Sigmoid colon (tissue), 7 donors: ENCODE measurements around the gene SLC22A13. TPM values are rescaled to one million over a fixed set of nuclear protein-coding genes. Genes with fewer than 3 reads are reported as not detected.

Experiments used
- DNase-seq: peaks from one replicate; pipeline ENCODE4 v3.0.0-alpha.2; 2019
- H3K27ac ChIP-seq, 4 donors: fragments of 200-600 bp; sonication (generic); one replicate each; pipeline ENCODE4 v1.5.1; 2016 to 2019; ENCODE audit warnings: mild to moderate bottlenecking in 1 of 4
- H3K27me3 ChIP-seq, 3 donors: fragments of 200-600 bp; sonication (generic); one replicate each; pipeline ENCODE4 v1.5.1; 2019; ENCODE audit warnings: mild to moderate bottlenecking in 1 of 3
- H3K36me3 ChIP-seq, 4 donors: fragments of 200-600 bp; sonication (generic); one replicate each; pipeline ENCODE4 v1.5.1; 2016 to 2019
- H3K4me1 ChIP-seq, 4 donors: fragments of 200-600 bp; sonication (generic); one replicate each; pipeline ENCODE4 v1.5.1; 2017 to 2019
- H3K4me3 ChIP-seq, 4 donors: fragments of 200-600 bp; sonication (generic); one replicate each; pipeline ENCODE4 v1.5.1; 2017 to 2019; ENCODE audit warnings: mild to moderate bottlenecking in 2 of 4, moderate library complexity in 1 of 4
- H3K9me3 ChIP-seq, 4 donors: fragments of 200-600 bp in 3 of 4; sonication (generic) in 3 of 4; one replicate each; pipeline versions ENCODE4 v1.5.1 to v1.6.1; 2013 to 2019
- EP300 ChIP-seq, 4 donors: sonication (generic); formaldehyde crosslinking; IDR thresholded peaks; one replicate each; pipeline ENCODE4 v1.6.1; 2017; ENCODE audit warnings: antibody characterized with exemption in 4 of 4
- POLR2A ChIP-seq, 2 donors: fragments of 450-650 bp; IDR thresholded peaks; one replicate each; pipeline ENCODE4 v1.6.1; 2016; ENCODE audit warnings: antibody characterized with exemption in 2 of 2, mild to moderate bottlenecking in 2 of 2, moderate library complexity in 2 of 2
- POLR2AphosphoS5 ChIP-seq, 4 donors: sonication (generic); formaldehyde crosslinking; IDR thresholded peaks; one replicate each; pipeline ENCODE4 v1.6.1; 2017; ENCODE audit warnings: antibody characterized with exemption in 4 of 4
- WGBS, 2 donors: extraction: QIAGEN DNeasy Blood & Tissue Kit; methylation state at CpG; one replicate each; pipeline ENCODE4 v1.1.7; 2013; 5-methylcytosine and 5-hydroxymethylcytosine counted together
- intact Hi-C: fragments of 100-400 bp; cut with DNase I; formaldehyde crosslinking; loops from one replicate; pipeline ENCODE4 v1.15.1; 2023
- polyA plus RNA-seq, 3 donors: library from polyadenylated mRNA; stranded (reverse); fragments of 200-250 nt; gene quantifications; one replicate each; pipeline ENCODE4 v1.2.3, GENCODE V29; 2013
- total RNA-seq, 4 donors: library from RNA; depleted of rRNA; stranded (reverse); fragments of >200 nt; gene quantifications; one replicate each; pipeline ENCODE4 v1.1.0, GENCODE V29; 2016
- TF ChIP-seq, protein P1 (sequence below), 4 experiments: fragments of 450-650 bp in 3 of 4; fragments of 200-600 bp in 1 of 4; IDR thresholded peaks; one replicate each; pipeline ENCODE4 v1.5.1; 2016 to 2019; ENCODE audit warnings: antibody characterized with exemption in 4 of 4, mild to moderate bottlenecking in 3 of 4, moderate library complexity in 2 of 4
- donor health status: healthy with polysubstance abuse.
- donor health status: Bipolar disorder and iron deficiency.
- donor health status: healthy.

The SLC22A13 gene
- total and polyA plus RNA-seq, 7 donors: 0.17 to 2.1 TPM; not detected in 5

GRCh38 chr3:38311476-38311875 lies 45.9 kb downstream of the SLC22A13 start:
- Histone ChIP-seq H3K4me3 (no peak overlapping the region), H3K27me3 (no peaks in the 10 kb centered on the region), H3K4me1 (no peaks in the 10 kb centered on the region), H3K36me3 (no peaks in the 10 kb centered on the region), H3K9me3 (no peaks in the 10 kb centered on the region), H3K27ac (no peak overlapping the region)
- DNase-seq: no peak
- no peak for TF ChIP-seq POLR2A (IDR thresholded peaks at IDR 0.05)
- TF ChIP-seq EP300 (IDR thresholded peaks at IDR 0.05): no peak
- no peak for TF ChIP-seq POLR2AphosphoS5 (IDR thresholded peaks at IDR 0.05)
- TF ChIP-seq, protein P1, sequence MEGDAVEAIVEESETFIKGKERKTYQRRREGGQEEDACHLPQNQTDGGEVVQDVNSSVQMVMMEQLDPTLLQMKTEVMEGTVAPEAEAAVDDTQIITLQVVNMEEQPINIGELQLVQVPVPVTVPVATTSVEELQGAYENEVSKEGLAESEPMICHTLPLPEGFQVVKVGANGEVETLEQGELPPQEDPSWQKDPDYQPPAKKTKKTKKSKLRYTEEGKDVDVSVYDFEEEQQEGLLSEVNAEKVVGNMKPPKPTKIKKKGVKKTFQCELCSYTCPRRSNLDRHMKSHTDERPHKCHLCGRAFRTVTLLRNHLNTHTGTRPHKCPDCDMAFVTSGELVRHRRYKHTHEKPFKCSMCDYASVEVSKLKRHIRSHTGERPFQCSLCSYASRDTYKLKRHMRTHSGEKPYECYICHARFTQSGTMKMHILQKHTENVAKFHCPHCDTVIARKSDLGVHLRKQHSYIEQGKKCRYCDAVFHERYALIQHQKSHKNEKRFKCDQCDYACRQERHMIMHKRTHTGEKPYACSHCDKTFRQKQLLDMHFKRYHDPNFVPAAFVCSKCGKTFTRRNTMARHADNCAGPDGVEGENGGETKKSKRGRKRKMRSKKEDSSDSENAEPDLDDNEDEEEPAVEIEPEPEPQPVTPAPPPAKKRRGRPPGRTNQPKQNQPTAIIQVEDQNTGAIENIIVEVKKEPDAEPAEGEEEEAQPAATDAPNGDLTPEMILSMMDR (IDR thresholded peaks at IDR 0.05): no peak
- intact Hi-C loops: no loop called here
- 82 to 85% methylated on average over 1 of the region's 1 CpG for WGBS, 2 donors

DNA sequence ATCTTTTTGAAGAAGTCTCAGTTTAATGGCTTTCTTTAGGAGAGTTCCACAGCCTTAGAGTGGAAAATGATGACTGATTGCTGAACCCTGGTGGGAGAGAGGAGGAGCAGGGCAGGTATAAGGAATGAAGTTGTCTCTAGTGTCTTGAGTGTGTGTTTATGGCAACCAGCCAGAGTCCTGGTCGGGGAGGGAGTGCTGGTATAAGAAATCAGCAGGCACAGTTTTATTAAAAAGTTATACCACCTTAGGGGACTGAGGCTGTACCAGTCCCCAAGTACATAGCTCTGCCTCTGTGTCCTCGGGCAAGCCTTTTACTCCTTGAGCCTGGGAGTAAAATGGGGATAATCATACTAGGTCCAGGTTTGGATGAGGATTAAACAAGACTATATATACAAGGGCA lies 46.3 kb downstream of the SLC22A13 start:
- H3K27ac ChIP-seq: no peak overlapping the region
- H3K9me3 ChIP-seq: no peaks in the 10 kb centered on the region
- no peaks in the 10 kb centered on the region for H3K36me3 ChIP-seq
- H3K4me3 ChIP-seq: no peak overlapping the region
- H3K4me1 ChIP-seq: no peaks in the 10 kb centered on the region
- H3K27me3 ChIP-seq: no peaks in the 10 kb centered on the region
- DNase-seq: no peak
- 71 to 77% methylated on average over 2 of the region's 2 CpGs for WGBS, 2 donors
- TF ChIP-seq POLR2AphosphoS5 (IDR thresholded peaks at IDR 0.05) (no peak), POLR2A (IDR thresholded peaks at IDR 0.05) (no peak), EP300 (IDR thresholded peaks at IDR 0.05) (no peak)
- TF ChIP-seq, protein P1 (IDR thresholded peaks at IDR 0.05): no peak
- intact Hi-C loops: no loop called here

GRCh38 chr3:38312356-38312755 lies 46.7 kb downstream of the SLC22A13 start:
- WGBS, 2 donors: 89 to 95% methylated on average over 3 of the region's 3 CpGs
- Histone ChIP-seq H3K4me3 (no peak overlapping the region), H3K27me3 (no peaks in the 10 kb centered on the region), H3K27ac (no peak overlapping the region), H3K36me3 (no peaks in the 10 kb centered on the region), H3K9me3 (no peaks in the 10 kb centered on the region), H3K4me1 (no peaks in the 10 kb centered on the region)
- intact Hi-C loops: no loop called here
- TF ChIP-seq, protein P1 (IDR thresholded peaks at IDR 0.05): no peak
- no peak for TF ChIP-seq POLR2A (IDR thresholded peaks at IDR 0.05)
- no peak for TF ChIP-seq EP300 (IDR thresholded peaks at IDR 0.05)
- DNase-seq: no peak

GRCh38 chr3:38313263-38313662 lies 47.7 kb downstream of the SLC22A13 start:
- Histone ChIP-seq H3K27me3 (no peaks in the 10 kb centered on the region), H3K9me3 (no peaks in the 10 kb centered on the region), H3K27ac (no peak overlapping the region), H3K4me3 (no peak overlapping the region), H3K4me1 (no peaks in the 10 kb centered on the region), H3K36me3 (no peaks in the 10 kb centered on the region)
- no peak for DNase-seq
- intact Hi-C loops: no loop called here
- TF ChIP-seq, protein P1 (IDR thresholded peaks at IDR 0.05): no peak
- TF ChIP-seq POLR2A (IDR thresholded peaks at IDR 0.05): no peak
- no peak for TF ChIP-seq EP300 (IDR thresholded peaks at IDR 0.05)
- no peak for TF ChIP-seq POLR2AphosphoS5 (IDR thresholded peaks at IDR 0.05)
- 86 to 88% methylated on average over 5 of the region's 5 CpGs for WGBS, 2 donors

- DNase-seq: no peak
- intact Hi-C loops: no loop called here
- Histone ChIP-seq H3K4me3 (no peak overlapping the region), H3K36me3 (no peaks in the 10 kb centered on the region), H3K27me3 (no peaks in the 10 kb centered on the region), H3K27ac (no peak overlapping the region), H3K4me1 (no peaks in the 10 kb centered on the region), H3K9me3 (no peaks in the 10 kb centered on the region)
- no peak for TF ChIP-seq POLR2AphosphoS5 (IDR thresholded peaks at IDR 0.05)
- TF ChIP-seq, protein P1 (IDR thresholded peaks at IDR 0.05): no peak
- TF ChIP-seq POLR2A (IDR thresholded peaks at IDR 0.05): no peak
- TF ChIP-seq EP300 (IDR thresholded peaks at IDR 0.05): no peak
- WGBS, 2 donors: 71 to 79% methylated on average over 11 of the region's 11 CpGs
Measured at GRCh38 chr3:38313695-38314094, 48.1 kb downstream of the SLC22A13 start.
